ENCODE results near the gene CDH23.

The CDH23 gene

GRCh38 chr10:71653044-71653443 is 256.3 kb downstream of the CDH23 start:
- H3K36me3 ChIP-seq (replicated peaks; ENCODE audit: insufficient read depth, low read length) = no peaks in the 10 kb centered on the region
- no peaks in the 10 kb centered on the region for H3K79me2 ChIP-seq (ENCODE audit: low read length)
- no peak overlapping the region for H3K4me3 ChIP-seq (ENCODE audit: low read length)
- H3K27ac ChIP-seq (ENCODE audit: low read length) = no peak overlapping the region
- no peak overlapping the region for H3K9ac ChIP-seq (ENCODE audit: low read length)
- no peak overlapping the region for H3K4me2 ChIP-seq (ENCODE audit: low read depth, low read length)
- no peak for DNase-seq
- TF ChIP-seq EZH2 (optimal IDR thresholded peaks at IDR 0.05; ENCODE audit: low read depth, low read length) = no peak
- no peak for TF ChIP-seq EZH2phosphoT487 (IDR thresholded peaks at IDR 0.05; ENCODE audit: low read length)
- no peak for TF ChIP-seq CTCF (IDR thresholded peaks at IDR 0.05; ENCODE audit: low read length)
- H3K9me2 ChIP-seq (replicated peaks; ENCODE audit: insufficient read depth, low read length) = no peaks in the 10 kb centered on the region
- no peaks in the 10 kb centered on the region for H4K20me1 ChIP-seq (ENCODE audit: insufficient read depth, low read length)
- no peak overlapping the region for H2AFZ ChIP-seq (ENCODE audit: low read length)
- H3K27me3 ChIP-seq (replicated peaks; ENCODE audit: insufficient read depth, low read length) = peaks cover 5% of the 10 kb centered on the region
- H3F3A ChIP-seq (ENCODE audit: insufficient read depth, low read length) = no peaks in the 10 kb centered on the region
- H3K4me1 ChIP-seq (ENCODE audit: low read length) = no peaks in the 10 kb centered on the region
- H3K9me3 ChIP-seq (replicated peaks; ENCODE audit: insufficient read depth, low read length) = no peaks in the 10 kb centered on the region

GRCh38 chr10:71656220-71656619 is 259.5 kb downstream of the CDH23 start:
- no peak overlapping the region for H3K4me3 ChIP-seq (ENCODE audit: low read length)
- no peak overlapping the region for H3K9ac ChIP-seq (ENCODE audit: low read length)

GRCh38 chr10:71657604-71658466 is 261.1 kb downstream of the CDH23 start:
- no peak for DNase-seq
- peaks cover 14% of the 10 kb centered on the region for H3K27me3 ChIP-seq (replicated peaks; ENCODE audit: insufficient read depth, low read length)
- no peaks in the 10 kb centered on the region for H3K9me3 ChIP-seq (replicated peaks; ENCODE audit: insufficient read depth, low read length)
- no peaks in the 10 kb centered on the region for H3K4me1 ChIP-seq (ENCODE audit: low read length)
- no peak for TF ChIP-seq EZH2 (optimal IDR thresholded peaks at IDR 0.05; ENCODE audit: low read depth, low read length)
- TF ChIP-seq EZH2phosphoT487 (IDR thresholded peaks at IDR 0.05; ENCODE audit: low read length) = no peak
- TF ChIP-seq CTCF (IDR thresholded peaks at IDR 0.05; ENCODE audit: low read length) = no peak
- no peaks in the 10 kb centered on the region for H4K20me1 ChIP-seq (ENCODE audit: insufficient read depth, low read length)
- H3K4me3 ChIP-seq (ENCODE audit: low read length) = no peak overlapping the region
- H3K9me2 ChIP-seq (replicated peaks; ENCODE audit: insufficient read depth, low read length) = no peaks in the 10 kb centered on the region
- no peak overlapping the region for H2AFZ ChIP-seq (ENCODE audit: low read length)
- H3K27ac ChIP-seq (ENCODE audit: low read length) = no peak overlapping the region
- no peaks in the 10 kb centered on the region for H3K79me2 ChIP-seq (ENCODE audit: low read length)
- no peaks in the 10 kb centered on the region for H3K36me3 ChIP-seq (replicated peaks; ENCODE audit: insufficient read depth, low read length)
- no peak overlapping the region for H3K4me2 ChIP-seq (ENCODE audit: low read depth, low read length)
- no peak overlapping the region for H3K9ac ChIP-seq (ENCODE audit: low read length)
- H3F3A ChIP-seq (ENCODE audit: insufficient read depth, low read length) = no peaks in the 10 kb centered on the region

More at GRCh38 chr10:71656220-71656619, 259.5 kb downstream of the CDH23 start:
- Histone ChIP-seq H3K4me2 (ENCODE audit: low read depth, low read length) (no peak overlapping the region), H2AFZ (ENCODE audit: low read length) (no peak overlapping the region), H3F3A (ENCODE audit: insufficient read depth, low read length) (no peaks in the 10 kb centered on the region), H3K79me2 (ENCODE audit: low read length) (no peaks in the 10 kb centered on the region), H3K9me3 (replicated peaks; ENCODE audit: insufficient read depth, low read length) (no peaks in the 10 kb centered on the region), H3K27ac (ENCODE audit: low read length) (no peak overlapping the region), H3K36me3 (replicated peaks; ENCODE audit: insufficient read depth, low read length) (no peaks in the 10 kb centered on the region), H3K4me1 (ENCODE audit: low read length) (no peaks in the 10 kb centered on the region), H3K27me3 (replicated peaks; ENCODE audit: insufficient read depth, low read length) (peaks cover 8% of the 10 kb centered on the region), H4K20me1 (ENCODE audit: insufficient read depth, low read length) (no peaks in the 10 kb centered on the region), H3K9me2 (replicated peaks; ENCODE audit: insufficient read depth, low read length) (no peaks in the 10 kb centered on the region)
- DNase-seq = no peak
- TF ChIP-seq EZH2 (optimal IDR thresholded peaks at IDR 0.05; ENCODE audit: low read depth, low read length) = no peak
- no peak for TF ChIP-seq EZH2phosphoT487 (IDR thresholded peaks at IDR 0.05; ENCODE audit: low read length)
- no peak for TF ChIP-seq CTCF (IDR thresholded peaks at IDR 0.05; ENCODE audit: low read length)

Measured in MM.1S (cell line).